ENCODE measurements around the gene MRPL1. TPM values are rescaled to one million over a fixed set of nuclear protein-coding genes. Genes with fewer than 3 reads are reported as not detected.

MRPL1 gene
- total and polyA plus RNA-seq, 9 of the 15 experiments (the other 6 are each of a cell fraction or from before 2014, with no cell fraction given) = 38.4 to 75.7 (median 63.7) TPM

DNA sequence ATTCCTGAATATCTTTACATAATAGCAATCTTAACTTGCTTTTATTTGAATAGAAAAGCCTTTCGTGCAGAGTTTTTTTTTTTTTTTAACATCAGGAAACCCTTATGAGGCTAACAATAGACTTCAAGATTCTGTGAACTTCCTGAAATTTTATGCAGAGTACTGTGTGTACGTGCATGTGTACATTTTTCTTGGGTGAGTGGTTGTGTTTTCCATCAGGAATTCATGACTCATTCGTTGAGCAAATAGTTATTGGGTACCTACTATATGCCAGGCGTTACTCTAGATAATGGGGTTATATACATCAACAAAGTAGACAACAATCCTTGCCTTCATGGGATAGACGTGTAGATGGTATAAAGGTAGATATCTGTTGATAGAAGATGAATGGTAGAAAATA is 59.1 kb downstream of the MRPL1 start (continued):
- TF ChIP-seq SOX6 (IDR thresholded peaks at IDR 0.05) = no peak
- TF ChIP-seq TRIM24 (IDR thresholded peaks at IDR 0.05) = no peak
- TF ChIP-seq ARID2 (IDR thresholded peaks at IDR 0.05) = no peak
- TF ChIP-seq, protein P1, sequence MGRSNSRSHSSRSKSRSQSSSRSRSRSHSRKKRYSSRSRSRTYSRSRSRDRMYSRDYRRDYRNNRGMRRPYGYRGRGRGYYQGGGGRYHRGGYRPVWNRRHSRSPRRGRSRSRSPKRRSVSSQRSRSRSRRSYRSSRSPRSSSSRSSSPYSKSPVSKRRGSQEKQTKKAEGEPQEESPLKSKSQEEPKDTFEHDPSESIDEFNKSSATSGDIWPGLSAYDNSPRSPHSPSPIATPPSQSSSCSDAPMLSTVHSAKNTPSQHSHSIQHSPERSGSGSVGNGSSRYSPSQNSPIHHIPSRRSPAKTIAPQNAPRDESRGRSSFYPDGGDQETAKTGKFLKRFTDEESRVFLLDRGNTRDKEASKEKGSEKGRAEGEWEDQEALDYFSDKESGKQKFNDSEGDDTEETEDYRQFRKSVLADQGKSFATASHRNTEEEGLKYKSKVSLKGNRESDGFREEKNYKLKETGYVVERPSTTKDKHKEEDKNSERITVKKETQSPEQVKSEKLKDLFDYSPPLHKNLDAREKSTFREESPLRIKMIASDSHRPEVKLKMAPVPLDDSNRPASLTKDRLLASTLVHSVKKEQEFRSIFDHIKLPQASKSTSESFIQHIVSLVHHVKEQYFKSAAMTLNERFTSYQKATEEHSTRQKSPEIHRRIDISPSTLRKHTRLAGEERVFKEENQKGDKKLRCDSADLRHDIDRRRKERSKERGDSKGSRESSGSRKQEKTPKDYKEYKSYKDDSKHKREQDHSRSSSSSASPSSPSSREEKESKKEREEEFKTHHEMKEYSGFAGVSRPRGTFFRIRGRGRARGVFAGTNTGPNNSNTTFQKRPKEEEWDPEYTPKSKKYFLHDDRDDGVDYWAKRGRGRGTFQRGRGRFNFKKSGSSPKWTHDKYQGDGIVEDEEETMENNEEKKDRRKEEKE (IDR thresholded peaks at IDR 0.05; ENCODE audit: borderline replicate concordance in 1 of 2, control insufficient read depth in 1 of 2, low read depth in 2 of 2, low read length in 1 of 2) = no peak
- no peak for TF ChIP-seq ZNF232 (CRISPR knock-in tag; IDR thresholded peaks at IDR 0.05)
- TF ChIP-seq JUN (IDR thresholded peaks at IDR 0.05; ENCODE audit: borderline replicate concordance, low read depth, low read length) = peak; percentile 10; the same call in 1 of the 2 replicates
- TF ChIP-seq JUN (CRISPR knock-in tag; IDR thresholded peaks at IDR 0.05; ENCODE audit: borderline replicate concordance) = no peak
- TF ChIP-seq EP400 (IDR thresholded peaks at IDR 0.05) = no peak
- TF ChIP-seq BCOR (IDR thresholded peaks at IDR 0.05) = no peak
- TF ChIP-seq ZNF134 (CRISPR knock-in tag; conservative IDR thresholded peaks at IDR 0.05) = no peak
- TF ChIP-seq, protein P2, sequence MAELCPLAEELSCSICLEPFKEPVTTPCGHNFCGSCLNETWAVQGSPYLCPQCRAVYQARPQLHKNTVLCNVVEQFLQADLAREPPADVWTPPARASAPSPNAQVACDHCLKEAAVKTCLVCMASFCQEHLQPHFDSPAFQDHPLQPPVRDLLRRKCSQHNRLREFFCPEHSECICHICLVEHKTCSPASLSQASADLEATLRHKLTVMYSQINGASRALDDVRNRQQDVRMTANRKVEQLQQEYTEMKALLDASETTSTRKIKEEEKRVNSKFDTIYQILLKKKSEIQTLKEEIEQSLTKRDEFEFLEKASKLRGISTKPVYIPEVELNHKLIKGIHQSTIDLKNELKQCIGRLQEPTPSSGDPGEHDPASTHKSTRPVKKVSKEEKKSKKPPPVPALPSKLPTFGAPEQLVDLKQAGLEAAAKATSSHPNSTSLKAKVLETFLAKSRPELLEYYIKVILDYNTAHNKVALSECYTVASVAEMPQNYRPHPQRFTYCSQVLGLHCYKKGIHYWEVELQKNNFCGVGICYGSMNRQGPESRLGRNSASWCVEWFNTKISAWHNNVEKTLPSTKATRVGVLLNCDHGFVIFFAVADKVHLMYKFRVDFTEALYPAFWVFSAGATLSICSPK (IDR thresholded peaks at IDR 0.05; ENCODE audit: borderline replicate concordance) = no peak
- no peak for TF ChIP-seq MIER1 (IDR thresholded peaks at IDR 0.05; ENCODE audit: low read depth)
- TF ChIP-seq, protein P3, sequence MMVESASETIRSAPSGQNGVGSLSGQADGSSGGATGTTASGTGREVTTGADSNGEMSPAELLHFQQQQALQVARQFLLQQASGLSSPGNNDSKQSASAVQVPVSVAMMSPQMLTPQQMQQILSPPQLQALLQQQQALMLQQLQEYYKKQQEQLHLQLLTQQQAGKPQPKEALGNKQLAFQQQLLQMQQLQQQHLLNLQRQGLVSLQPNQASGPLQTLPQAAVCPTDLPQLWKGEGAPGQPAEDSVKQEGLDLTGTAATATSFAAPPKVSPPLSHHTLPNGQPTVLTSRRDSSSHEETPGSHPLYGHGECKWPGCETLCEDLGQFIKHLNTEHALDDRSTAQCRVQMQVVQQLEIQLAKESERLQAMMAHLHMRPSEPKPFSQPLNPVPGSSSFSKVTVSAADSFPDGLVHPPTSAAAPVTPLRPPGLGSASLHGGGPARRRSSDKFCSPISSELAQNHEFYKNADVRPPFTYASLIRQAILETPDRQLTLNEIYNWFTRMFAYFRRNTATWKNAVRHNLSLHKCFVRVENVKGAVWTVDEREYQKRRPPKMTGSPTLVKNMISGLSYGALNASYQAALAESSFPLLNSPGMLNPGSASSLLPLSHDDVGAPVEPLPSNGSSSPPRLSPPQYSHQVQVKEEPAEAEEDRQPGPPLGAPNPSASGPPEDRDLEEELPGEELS (CRISPR knock-in tag; IDR thresholded peaks at IDR 0.05; ENCODE audit: borderline replicate concordance) = no peak
- no peak for TF ChIP-seq MTF1 (CRISPR knock-in tag; IDR thresholded peaks at IDR 0.05; ENCODE audit: borderline replicate concordance)
- TF ChIP-seq FOSL1 (tag; conservative IDR thresholded peaks at IDR 0.05) = peak; percentile 73
- no peak for TF ChIP-seq DPF2 (IDR thresholded peaks at IDR 0.05)
- TF ChIP-seq, protein P4, sequence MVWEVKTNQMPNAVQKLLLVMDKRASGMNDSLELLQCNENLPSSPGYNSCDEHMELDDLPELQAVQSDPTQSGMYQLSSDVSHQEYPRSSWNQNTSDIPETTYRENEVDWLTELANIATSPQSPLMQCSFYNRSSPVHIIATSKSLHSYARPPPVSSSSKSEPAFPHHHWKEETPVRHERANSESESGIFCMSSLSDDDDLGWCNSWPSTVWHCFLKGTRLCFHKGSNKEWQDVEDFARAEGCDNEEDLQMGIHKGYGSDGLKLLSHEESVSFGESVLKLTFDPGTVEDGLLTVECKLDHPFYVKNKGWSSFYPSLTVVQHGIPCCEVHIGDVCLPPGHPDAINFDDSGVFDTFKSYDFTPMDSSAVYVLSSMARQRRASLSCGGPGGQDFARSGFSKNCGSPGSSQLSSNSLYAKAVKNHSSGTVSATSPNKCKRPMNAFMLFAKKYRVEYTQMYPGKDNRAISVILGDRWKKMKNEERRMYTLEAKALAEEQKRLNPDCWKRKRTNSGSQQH (CRISPR knock-in tag; IDR thresholded peaks at IDR 0.05) = no peak

Measured in K562 (cell line).